Activated B cell treated with CpG ODN at 0.5 μM for 24 hours (primary cell): ENCODE measurements around the gene ADORA3. TPM values are rescaled to one million over a fixed set of nuclear protein-coding genes. Genes with fewer than 3 reads are reported as not detected.

Experiments
- ATAC-seq: fragments of 200-7000 bp; cut with Tn5 transposase; one replicate; pipeline ENCODE4 v1.10.0; 2021; ENCODE audit warnings: low read depth, mild to moderate bottlenecking, moderate library complexity
- CTCF ChIA-PET: fragments of 350-600 bp; sonication (Branson Sonifier 250); formaldehyde crosslinking; loops from one replicate; lab custom pipeline; 2021; ENCODE audit warnings: antibody characterized with exemption; lab: Charles Lee
- POLR2A ChIA-PET: fragments of 350-600 bp; sonication (Branson Sonifier 250); formaldehyde crosslinking; loops from one replicate; lab custom pipeline; 2021; ENCODE audit warnings: antibody characterized with exemption; lab: Charles Lee
- DNase-seq: peaks from one replicate; pipeline ENCODE4 v3.0.0; 2022
- H3K27ac Mint-ChIP-seq: one replicate; pipeline ENCODE4 v1.8.0; 2020; ENCODE audit warnings: mixed read lengths
- H3K27me3 Mint-ChIP-seq: one replicate; pipeline ENCODE4 v1.8.0; 2021; ENCODE audit warnings: mixed read lengths
- H3K36me3 Mint-ChIP-seq: one replicate; pipeline ENCODE4 v1.8.0; 2021; ENCODE audit warnings: low read depth, mixed read lengths
- H3K4me1 Mint-ChIP-seq: one replicate; pipeline ENCODE4 v1.8.0; 2021; ENCODE audit warnings: mixed read lengths
- H3K4me3 Mint-ChIP-seq: one replicate; pipeline ENCODE4 v1.8.0; 2020; ENCODE audit warnings: mild to moderate bottlenecking, mixed read lengths
- H3K9me3 Mint-ChIP-seq: one replicate; pipeline ENCODE4 v1.8.0; 2020; ENCODE audit warnings: mixed read lengths
- CTCF ChIP-seq: fragments of 200-600 bp; IDR thresholded peaks from one replicate; pipeline ENCODE4 v1.8.0; 2022; ENCODE audit warnings: antibody characterized with exemption, mild to moderate bottlenecking
- intact Hi-C: fragments of 100-400 bp; cut with micrococcal nuclease; formaldehyde crosslinking; loops from one replicate; pipeline ENCODE4 v1.15.1; 2024
- total RNA-seq: library from RNA; stranded (reverse); gene quantifications from 2 replicates; pipeline ENCODE4 v1.2.3, GENCODE V29; 2022

ADORA3 gene
- total RNA-seq, 1 donor from 2014 or later, result not detected

DNA sequence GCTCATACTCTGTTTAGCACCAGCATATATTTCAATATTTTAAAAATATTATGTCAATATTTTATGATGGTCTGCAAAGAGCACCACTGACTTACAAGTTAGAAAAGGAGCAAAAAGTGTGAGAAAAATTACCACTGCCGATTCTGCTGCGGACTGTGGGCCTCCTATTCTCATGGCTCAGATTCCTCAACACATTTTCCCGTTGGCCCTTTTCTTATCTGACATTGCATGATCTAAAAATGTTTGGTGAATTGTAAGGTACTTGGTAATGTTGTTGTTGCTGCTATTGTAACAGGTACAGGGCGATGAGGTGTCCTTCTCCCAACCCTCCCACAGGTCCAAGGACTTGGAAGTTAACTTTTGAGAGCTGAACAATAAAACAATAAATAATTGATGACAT, 28.9 kb downstream of the ADORA3 start:
- POLR2A ChIA-PET, result interaction anchor here (0.8 to 15.3 kb wide), 5 partner anchors 12 to 71 kb away, joined by 3 to 234 read pairs (median 10); partner anchors contain the start of genes ADORA3, ATP5PB, TMIGD3 and WDR77
- Mint-ChIP-seq H3K27me3 (no peaks in the 10 kb centered on the region), H3K4me1 (peaks cover 57% of the 10 kb centered on the region), H3K36me3 (peaks cover 21% of the 10 kb centered on the region), H3K27ac (peak overlapping the region; percentile 98), H3K9me3 (no peaks in the 10 kb centered on the region), H3K4me3 (peak overlapping the region; percentile 89)
- ATAC-seq (no peak), DNase-seq (no peak)
- CTCF ChIA-PET, result interaction anchor here (12.6 kb wide), 1 partner anchor 33 kb away, joined by 123 read pairs; no protein-coding TSS in a partner anchor
- TF ChIP-seq CTCF, result no peak
- intact Hi-C loops, result loop anchor here (10.0 kb wide), 2 partner anchors 600 to 1140 kb away; partner anchors contain the start of genes CAPZA1, CD53 and ST7L

DNA sequence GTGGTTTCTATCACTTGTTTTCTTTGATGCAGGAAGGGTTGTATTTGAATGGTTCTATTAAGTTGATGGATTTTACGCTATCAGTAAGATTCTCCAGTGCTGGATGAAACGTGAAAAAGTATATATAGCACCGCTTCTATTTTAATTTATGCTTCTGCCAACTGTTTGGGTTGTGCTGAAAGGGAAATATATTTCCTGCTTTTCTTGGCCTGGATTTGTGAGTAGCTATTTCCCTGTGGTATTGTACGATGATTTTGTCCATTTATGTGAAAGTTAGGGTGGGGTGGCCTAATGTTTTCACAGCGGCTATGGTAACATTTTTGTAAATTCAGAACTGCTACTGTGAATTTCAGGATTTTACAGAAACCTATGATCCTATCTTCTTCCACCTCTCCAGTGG, 29.3 kb downstream of the ADORA3 start:
- intact Hi-C loops, result loop anchor here (10.0 kb wide), 2 partner anchors 599 to 1141 kb away; partner anchors contain the start of genes CAPZA1, CD53 and ST7L
- H3K27ac Mint-ChIP-seq, result peak overlapping the region; percentile 98
- ChIA-PET POLR2A (interaction anchor here (3.0 to 15.3 kb wide), 3 partner anchors 26 to 42 kb away, joined by 10 to 234 read pairs (median 21); partner anchors contain the start of genes ADORA3, ATP5PB, TMIGD3 and WDR77), CTCF (interaction anchor here (12.6 kb wide), 1 partner anchor 34 kb away, joined by 123 read pairs; no protein-coding TSS in a partner anchor)
- peaks cover 21% of the 10 kb centered on the region for H3K36me3 Mint-ChIP-seq
- H3K4me3 Mint-ChIP-seq, result peak overlapping the region; percentile 89
- DNase-seq, result no peak
- peaks cover 57% of the 10 kb centered on the region for H3K4me1 Mint-ChIP-seq
- H3K9me3 Mint-ChIP-seq, result no peaks in the 10 kb centered on the region
- no peak for ATAC-seq
- no peak for TF ChIP-seq CTCF
- H3K27me3 Mint-ChIP-seq, result no peaks in the 10 kb centered on the region

DNA sequence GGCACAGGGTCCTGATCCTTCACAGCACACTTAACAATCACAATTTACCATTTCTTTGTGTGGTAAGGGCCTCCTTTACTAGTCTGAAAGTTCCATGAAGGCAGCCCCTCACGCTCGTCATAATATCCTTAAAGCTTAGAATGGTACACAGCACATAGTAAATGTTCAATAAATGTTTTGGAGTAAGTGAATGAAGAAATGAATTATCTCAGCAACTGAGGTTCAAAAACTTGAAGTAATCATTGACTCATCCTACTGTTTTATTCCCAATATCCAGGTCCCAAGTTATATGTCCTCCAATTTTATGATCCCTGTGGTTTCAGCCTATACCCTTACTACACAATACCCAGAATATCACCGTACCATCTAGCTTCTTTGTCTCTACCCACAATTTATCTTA, 31.9 kb downstream of the ADORA3 start:
- ATAC-seq, result no peak
- ChIA-PET POLR2A (interaction anchor here (0.6 to 15.3 kb wide), 11 partner anchors 9 to 332 kb away, joined by 3 to 234 read pairs (median 5); partner anchors contain the start of genes ADORA3, ATP5PB, CEPT1 and DDX20), CTCF (interaction anchor here (0.9 to 2.4 kb wide), 5 partner anchors 9 to 441 kb away, joined by 3 to 17 read pairs (median 4); no protein-coding TSS in a partner anchor)

GRCh38 chr1:111471012-111471411, 32.4 kb downstream of the ADORA3 start:
- peaks cover 29% of the 10 kb centered on the region for H3K4me1 Mint-ChIP-seq
- CTCF ChIA-PET, result interaction anchor here (0.9 to 2.4 kb wide), 6 partner anchors 10 to 441 kb away, joined by 3 to 17 read pairs (median 4); partner anchors contain the start of genes ATP5PB and WDR77
- ATAC-seq (peak; percentile 92), DNase-seq (peak; percentile 45)
- intact Hi-C loops, result loop anchor here (1.0 to 10.0 kb wide), 4 partner anchors 22 to 1144 kb away; partner anchors contain the start of genes ATP5PB, CAPZA1, CD53 and ST7L
- H3K9me3 Mint-ChIP-seq, result no peaks in the 10 kb centered on the region
- no peak for TF ChIP-seq CTCF
- peaks cover 13% of the 10 kb centered on the region for H3K36me3 Mint-ChIP-seq
- H3K27me3 Mint-ChIP-seq, result no peaks in the 10 kb centered on the region
- H3K27ac Mint-ChIP-seq, result no peak overlapping the region
- POLR2A ChIA-PET, result interaction anchor here (0.7 to 15.3 kb wide), 10 partner anchors 9 to 332 kb away, joined by 3 to 234 read pairs (median 5); partner anchors contain the start of genes ADORA3, ATP5PB, CEPT1 and DDX20
- no peak overlapping the region for H3K4me3 Mint-ChIP-seq

More for the DNA sequence above, 31.9 kb downstream of the ADORA3 start:
- no peak for TF ChIP-seq CTCF
- Mint-ChIP-seq H3K36me3 (peaks cover 13% of the 10 kb centered on the region), H3K4me1 (peaks cover 34% of the 10 kb centered on the region), H3K27me3 (no peaks in the 10 kb centered on the region), H3K4me3 (no peak overlapping the region), H3K27ac (no peak overlapping the region), H3K9me3 (no peaks in the 10 kb centered on the region)
- no peak for DNase-seq
- intact Hi-C loops, result loop anchor here (1.0 to 10.0 kb wide), 4 partner anchors 22 to 1143 kb away; partner anchors contain the start of genes ATP5PB, CAPZA1, CD53 and ST7L
